ENCODE measurements around the gene CCDC57.
A peak's percentile ranks its signal among the peaks of the same experiment; 100 is the strongest.

- no peak for TF ChIP-seq POLR2A (IDR thresholded peaks at IDR 0.05)
- TF ChIP-seq, protein P1, sequence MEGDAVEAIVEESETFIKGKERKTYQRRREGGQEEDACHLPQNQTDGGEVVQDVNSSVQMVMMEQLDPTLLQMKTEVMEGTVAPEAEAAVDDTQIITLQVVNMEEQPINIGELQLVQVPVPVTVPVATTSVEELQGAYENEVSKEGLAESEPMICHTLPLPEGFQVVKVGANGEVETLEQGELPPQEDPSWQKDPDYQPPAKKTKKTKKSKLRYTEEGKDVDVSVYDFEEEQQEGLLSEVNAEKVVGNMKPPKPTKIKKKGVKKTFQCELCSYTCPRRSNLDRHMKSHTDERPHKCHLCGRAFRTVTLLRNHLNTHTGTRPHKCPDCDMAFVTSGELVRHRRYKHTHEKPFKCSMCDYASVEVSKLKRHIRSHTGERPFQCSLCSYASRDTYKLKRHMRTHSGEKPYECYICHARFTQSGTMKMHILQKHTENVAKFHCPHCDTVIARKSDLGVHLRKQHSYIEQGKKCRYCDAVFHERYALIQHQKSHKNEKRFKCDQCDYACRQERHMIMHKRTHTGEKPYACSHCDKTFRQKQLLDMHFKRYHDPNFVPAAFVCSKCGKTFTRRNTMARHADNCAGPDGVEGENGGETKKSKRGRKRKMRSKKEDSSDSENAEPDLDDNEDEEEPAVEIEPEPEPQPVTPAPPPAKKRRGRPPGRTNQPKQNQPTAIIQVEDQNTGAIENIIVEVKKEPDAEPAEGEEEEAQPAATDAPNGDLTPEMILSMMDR (IDR thresholded peaks at IDR 0.05): peak in 2 of 6 experiments; percentile 7 to 25
Observed at GRCh38 chr17:82107341-82107860, 105.2 kb downstream of the CCDC57 start.

Measured in esophagus squamous epithelium (tissue), 4 donors.